Endothelial cell of umbilical vein (primary cell): ENCODE measurements around the gene PSMB4. TPM values are rescaled to one million over a fixed set of nuclear protein-coding genes. Genes with fewer than 3 reads are reported as not detected.

Experiments
- BruUV-seq: library from RNA; stranded (reverse); fragments of 400-500 nt; replicated peaks from 2 replicates; lab custom pipeline; 2021; lab: Mats Ljungman, UMichigan
- CTCF ChIA-PET: fragments of 300-600, 350-600 bp; sonication (Branson Sonifier 250); formaldehyde crosslinking; loops from one replicate; lab custom pipeline; 2021; ENCODE audit warnings: antibody characterized with exemption, inconsistent platforms; lab: Charles Lee
- POLR2A ChIA-PET: fragments of 300-600, 350-600 bp; sonication (Branson Sonifier 250); formaldehyde crosslinking; loops from one replicate; lab custom pipeline; 2021; ENCODE audit warnings: antibody characterized with exemption, inconsistent platforms; lab: Charles Lee
- DNase-seq: peaks from one replicate; pipeline ENCODE4 v3.0.0-alpha.2; 2011; ENCODE audit warnings: low read depth, low spot score
- FAIRE-seq: peaks from 2 replicates; lab custom pipeline; 2011; peaks lifted over from hg19 to GRCh38; lab: Jason Lieb, UNC
- H2AFZ ChIP-seq: 2 replicates; pipeline ENCODE4 v1.6.0; 2012; ENCODE audit warnings: low read depth, low read length, control low read depth, inconsistent platforms
- H3K27ac ChIP-seq: 2 replicates; pipeline ENCODE4 v1.5.1; 2011; ENCODE audit warnings: low read depth, mild to moderate bottlenecking, control low read depth, low read length, moderate library complexity; ENCODE audit not compliant: insufficient read depth
- H3K27me3 ChIP-seq, 2 experiments: 2 replicates each; pipeline versions ENCODE4 v1.6.0 to v1.6.1; 2011; ENCODE audit warnings: low read length in 2 of 2, mixed read lengths in 1 of 2; ENCODE audit not compliant: control insufficient read depth in 2 of 2, insufficient read depth in 2 of 2
- H3K36me3 ChIP-seq, 2 experiments: 2 replicates in 1 of 2; 3 replicates in 1 of 2; pipeline ENCODE4 v1.5.1; 2011; ENCODE audit warnings: low read length in 2 of 2, mild to moderate bottlenecking in 1 of 2, moderate library complexity in 1 of 2; ENCODE audit not compliant: control insufficient read depth in 2 of 2, insufficient read depth in 2 of 2; ENCODE audit errors: extremely low read depth in 1 of 2
- H3K4me1 ChIP-seq: 3 replicates; pipeline ENCODE4 v1.5.1; 2011; ENCODE audit warnings: mild to moderate bottlenecking, low read length; ENCODE audit not compliant: control insufficient read depth, insufficient read depth; ENCODE audit errors: extremely low read depth
- H3K4me2 ChIP-seq: 2 replicates; pipeline ENCODE4 v1.6.1; 2011; ENCODE audit warnings: low read length, control low read depth, mixed read lengths; ENCODE audit not compliant: insufficient read depth
- H3K4me3 ChIP-seq, 3 experiments: fragments of 200-600 bp in 1 of 3; sonication (generic), shearing (Covaris generic) in 1 of 3; replicated peaks in 1 of 3; 2 replicates each; pipeline ENCODE4 v1.5.1; 2011 to 2016; ENCODE audit warnings: control low read depth in 3 of 3, low read length in 3 of 3, mild to moderate bottlenecking in 2 of 3, inconsistent platforms in 1 of 3, low read depth in 1 of 3, moderate library complexity in 1 of 3; ENCODE audit not compliant: insufficient read depth in 1 of 3
- H3K79me2 ChIP-seq: 2 replicates; pipeline ENCODE4 v1.6.0; 2012; ENCODE audit warnings: low read length, inconsistent platforms; ENCODE audit not compliant: control insufficient read depth, insufficient read depth
- H3K9ac ChIP-seq: replicated peaks from 2 replicates; pipeline ENCODE3; 2011; ENCODE audit warnings: low read length, control low read depth; ENCODE audit not compliant: insufficient read depth; ENCODE audit errors: extremely low read depth
- H3K9me1 ChIP-seq: replicated peaks from 3 replicates; pipeline ENCODE4 v1.6.0; 2011; ENCODE audit warnings: mild to moderate bottlenecking, low read length; ENCODE audit not compliant: control insufficient read depth, insufficient read depth; ENCODE audit errors: extremely low read depth
- H3K9me3 ChIP-seq: replicated peaks from 2 replicates; pipeline ENCODE4 v1.5.1; 2012; ENCODE audit warnings: low read length, inconsistent platforms; ENCODE audit not compliant: control insufficient read depth, insufficient read depth
- H4K20me1 ChIP-seq: replicated peaks from 2 replicates; pipeline ENCODE3; 2011; ENCODE audit warnings: mild to moderate bottlenecking, low read length; ENCODE audit not compliant: control insufficient read depth, insufficient read depth; ENCODE audit errors: extremely low read depth
- EZH2 ChIP-seq: IDR thresholded peaks from 2 replicates; pipeline ENCODE4 v1.6.1; 2012; ENCODE audit warnings: borderline replicate concordance, low read depth, mild to moderate bottlenecking, moderate library complexity, low read length, inconsistent platforms; ENCODE audit not compliant: severe bottlenecking
- GATA2 ChIP-seq: IDR thresholded peaks from 2 replicates; pipeline ENCODE4 v1.7.0; 2011; ENCODE audit warnings: low read depth, mild to moderate bottlenecking, moderate library complexity, mixed read lengths, low read length; ENCODE audit not compliant: insufficient read length, insufficient read depth
- JUN ChIP-seq: IDR thresholded peaks from 2 replicates; pipeline ENCODE4 v1.6.1; 2011; ENCODE audit warnings: borderline replicate concordance, low read depth; ENCODE audit not compliant: insufficient read length, insufficient read depth
- MYC ChIP-seq: IDR thresholded peaks from one replicate; pipeline ENCODE4 v1.6.1; 2011; ENCODE audit warnings: mild to moderate bottlenecking, low read depth, low read length
- POLR2A ChIP-seq: IDR thresholded peaks from 2 replicates; pipeline ENCODE4 v1.6.1; 2012; ENCODE audit warnings: low read depth, mild to moderate bottlenecking, control low read depth, low read length
- POLR2AphosphoS5 ChIP-seq: IDR thresholded peaks from 2 replicates; pipeline ENCODE4 v1.6.1; 2012; ENCODE audit warnings: low read depth, mild to moderate bottlenecking, control low read depth, low read length, moderate library complexity; ENCODE audit not compliant: insufficient read depth
- dilution Hi-C: fragments of 300-500 bp; cut with MboI; formaldehyde crosslinking; loops from one replicate; pipeline ENCODE4 v1.15.0; 2019; ENCODE audit warnings: low sequenced_read_pairs; ENCODE audit not compliant: extremely low pct_ligation_motif_present
- intact Hi-C: fragments of 100-400 bp; cut with micrococcal nuclease; formaldehyde crosslinking; loops from one replicate; pipeline ENCODE4 v1.10.0; 2022
- polyA plus RNA-seq, 4 experiments: library from polyadenylated mRNA; depleted of rRNA in 3 of 4; stranded (reverse) in 3 of 4; unstranded in 1 of 4; fragments of >200 nt; gene quantifications; 2 replicates each; pipeline versions ENCODE4 v1.2.1 to v1.2.3, GENCODE V29; 2011 to 2012; ENCODE audit warnings: missing spikeins in 1 of 4
- total RNA-seq: library from RNA; stranded (reverse); gene quantifications from 2 replicates; pipeline ENCODE4 v1.2.3, GENCODE V29; 2021
- TF ChIP-seq, protein P1 (sequence below), 2 donors: IDR thresholded peaks; 1 replicate in 1 of 2; 2 replicates in 1 of 2; pipeline ENCODE4 v1.5.1; 2011; ENCODE audit warnings: low read length in 2 of 2, mild to moderate bottlenecking in 2 of 2, moderate library complexity in 2 of 2, control low read depth in 1 of 2, inconsistent platforms in 1 of 2, low read depth in 1 of 2; ENCODE audit not compliant: insufficient read depth in 1 of 2; ENCODE audit errors: extremely low read depth in 1 of 2
- TF ChIP-seq, protein P2 (sequence below): IDR thresholded peaks from 2 replicates; pipeline ENCODE4 v1.6.1; 2011; ENCODE audit not compliant: insufficient read depth, insufficient read length

Gene PSMB4
- total and polyA plus RNA-seq, 2 donors (not counting 3 experiments of a cell fraction or from before 2014, with no cell fraction given): 335 to 835 TPM

DNA sequence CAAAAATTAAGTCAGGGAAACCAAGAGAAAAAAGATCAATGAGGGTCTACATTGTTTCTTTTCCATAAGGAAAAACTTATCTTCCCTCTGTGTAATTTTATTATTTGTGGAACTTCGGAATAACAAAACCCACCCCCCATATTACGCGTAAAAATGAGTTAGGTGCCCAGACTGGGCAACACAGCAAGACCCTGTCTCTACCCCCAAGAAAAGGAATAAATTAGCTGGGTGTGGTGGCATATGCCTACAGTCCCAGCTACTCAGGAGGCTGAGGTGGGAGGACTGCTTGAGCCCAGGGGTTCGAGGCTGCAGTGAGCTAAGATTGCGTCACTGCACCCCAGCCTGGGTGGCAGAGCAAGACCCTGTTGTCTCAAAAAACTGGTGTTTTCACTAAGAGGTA, 20.4 kb downstream of the PSMB4 start:
- Histone ChIP-seq H3K9me1 (no peaks in the 10 kb centered on the region), H3K9ac (no peak overlapping the region), H3K4me2 (no peak overlapping the region), H4K20me1 (no peaks in the 10 kb centered on the region), H3K9me3 (no peaks in the 10 kb centered on the region), H3K4me1 (no peaks in the 10 kb centered on the region), H3K79me2 (peaks cover 1% of the 10 kb centered on the region), H3K27me3 (no peaks in the 10 kb centered on the region), H2AFZ (no peak overlapping the region), H3K4me3 (no peak overlapping the region), H3K27ac (no peak overlapping the region), H3K36me3 (peaks cover 21 to 23% of the 10 kb centered on the region in 2 experiments)
- dilution Hi-C loops: no loop called here
- DNase-seq (no peak), FAIRE-seq (no peak)
- intact Hi-C loops: no loop called here
- TF ChIP-seq, protein P1, sequence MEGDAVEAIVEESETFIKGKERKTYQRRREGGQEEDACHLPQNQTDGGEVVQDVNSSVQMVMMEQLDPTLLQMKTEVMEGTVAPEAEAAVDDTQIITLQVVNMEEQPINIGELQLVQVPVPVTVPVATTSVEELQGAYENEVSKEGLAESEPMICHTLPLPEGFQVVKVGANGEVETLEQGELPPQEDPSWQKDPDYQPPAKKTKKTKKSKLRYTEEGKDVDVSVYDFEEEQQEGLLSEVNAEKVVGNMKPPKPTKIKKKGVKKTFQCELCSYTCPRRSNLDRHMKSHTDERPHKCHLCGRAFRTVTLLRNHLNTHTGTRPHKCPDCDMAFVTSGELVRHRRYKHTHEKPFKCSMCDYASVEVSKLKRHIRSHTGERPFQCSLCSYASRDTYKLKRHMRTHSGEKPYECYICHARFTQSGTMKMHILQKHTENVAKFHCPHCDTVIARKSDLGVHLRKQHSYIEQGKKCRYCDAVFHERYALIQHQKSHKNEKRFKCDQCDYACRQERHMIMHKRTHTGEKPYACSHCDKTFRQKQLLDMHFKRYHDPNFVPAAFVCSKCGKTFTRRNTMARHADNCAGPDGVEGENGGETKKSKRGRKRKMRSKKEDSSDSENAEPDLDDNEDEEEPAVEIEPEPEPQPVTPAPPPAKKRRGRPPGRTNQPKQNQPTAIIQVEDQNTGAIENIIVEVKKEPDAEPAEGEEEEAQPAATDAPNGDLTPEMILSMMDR (IDR thresholded peaks at IDR 0.05; ENCODE audit: extremely low read depth in 1 of 2, insufficient read depth in 1 of 2, low read depth in 1 of 2, low read length in 2 of 2): no peak
- TF ChIP-seq GATA2 (no peak), MYC (no peak), JUN (no peak), EZH2 (no peak), POLR2A (no peak), POLR2AphosphoS5 (no peak)
- TF ChIP-seq, protein P2, sequence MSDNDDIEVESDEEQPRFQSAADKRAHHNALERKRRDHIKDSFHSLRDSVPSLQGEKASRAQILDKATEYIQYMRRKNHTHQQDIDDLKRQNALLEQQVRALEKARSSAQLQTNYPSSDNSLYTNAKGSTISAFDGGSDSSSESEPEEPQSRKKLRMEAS: no peak
- ChIA-PET CTCF (interaction anchor here (0.6 to 3.5 kb wide), 5 partner anchors 9 to 315 kb away, joined by 3 to 12 read pairs (median 3); no protein-coding TSS in a partner anchor), POLR2A (interaction anchor here (0.6 kb wide), 1 partner anchor 16 kb away, joined by 4 read pairs; no protein-coding TSS in a partner anchor)
- no TSS peak for BruUV-seq
